SK-N-SH (cell line): ENCODE data around the gene POU4F3. TPM values are rescaled to one million over a fixed set of nuclear protein-coding genes. Genes with fewer than 3 reads are reported as not detected.

Experiments used
- CTCF ChIA-PET: fragments of 300-600, 350-600 bp; formaldehyde crosslinking; extraction: SDS; loops from one replicate; lab custom pipeline; 2021; lab: Yijun Ruan, JAX
- POLR2A ChIA-PET: fragments of 350-600 bp; sonication (Branson Sonifier 250); formaldehyde crosslinking; extraction: SDS; loops from one replicate; lab custom pipeline; 2020; ENCODE audit warnings: antibody characterized with exemption, inconsistent platforms; lab: Yijun Ruan, JAX
- DNase-seq: peaks from one replicate; pipeline ENCODE4 v3.0.0; 2012
- H2AFZ ChIP-seq: fragments of 200-600 bp; sonication (generic); 2 replicates; pipeline ENCODE4 v1.8.1; 2016; ENCODE audit warnings: antibody characterized with exemption, mild to moderate bottlenecking, low read depth
- H3F3A ChIP-seq: fragments of 200-600 bp; sonication (generic); replicated peaks from 2 replicates; pipeline ENCODE3; 2016; ENCODE audit warnings: antibody characterized with exemption, mild to moderate bottlenecking; ENCODE audit not compliant: insufficient read depth
- H3K27ac ChIP-seq, 2 experiments: fragments of 200-500 bp in 1 of 2; fragments of 200-600 bp in 1 of 2; sonication (Bioruptor generic) in 1 of 2; sonication (generic), shearing (Covaris generic) in 1 of 2; 2 replicates each; pipeline versions ENCODE4 v1.5.1 to v1.6.1; 2014 to 2016; ENCODE audit warnings: low read depth in 2 of 2, inconsistent platforms in 1 of 2, low read length in 1 of 2, mild to moderate bottlenecking in 1 of 2, mixed read lengths in 1 of 2
- H3K27me3 ChIP-seq: fragments of 200-600 bp; sonication (generic), shearing (Covaris generic); 2 replicates; pipeline ENCODE4 v1.6.1; 2016; ENCODE audit warnings: mixed run types; ENCODE audit not compliant: insufficient read depth
- H3K36me3 ChIP-seq, 2 experiments: fragments of 200-500 bp in 1 of 2; fragments of 200-600 bp in 1 of 2; sonication (Bioruptor generic) in 1 of 2; sonication (generic) in 1 of 2; replicated peaks in 1 of 2; 2 replicates each; pipeline versions ENCODE3 to v1.5.1; 2014 to 2016; ENCODE audit warnings: low read length in 1 of 2, mild to moderate bottlenecking in 1 of 2; ENCODE audit not compliant: insufficient read depth in 2 of 2, control insufficient read depth in 1 of 2
- H3K4me1 ChIP-seq, 2 experiments: fragments of 200-500 bp in 1 of 2; fragments of 200-600 bp in 1 of 2; sonication (Bioruptor generic) in 1 of 2; sonication (generic), shearing (Covaris generic) in 1 of 2; 2 replicates each; pipeline versions ENCODE4 v1.5.1 to v1.6.1; 2014 to 2016; ENCODE audit warnings: low read depth in 1 of 2, low read length in 1 of 2, mixed run types in 1 of 2; ENCODE audit not compliant: insufficient read depth in 2 of 2, control insufficient read depth in 1 of 2
- H3K4me2 ChIP-seq: fragments of 200-600 bp; sonication (generic), shearing (Covaris generic); 2 replicates; pipeline ENCODE4 v1.6.1; 2017; ENCODE audit warnings: mixed run types
- H3K4me3 ChIP-seq, 2 experiments: fragments of 200-500 bp in 1 of 2; fragments of 200-600 bp in 1 of 2; sonication (Bioruptor generic) in 1 of 2; sonication (generic), shearing (Covaris generic) in 1 of 2; 2 replicates each; pipeline versions ENCODE4 v1.5.1 to v1.8.1; 2014 to 2016; ENCODE audit warnings: low read depth in 2 of 2, inconsistent platforms in 1 of 2, low read length in 1 of 2, mild to moderate bottlenecking in 1 of 2, mixed read lengths in 1 of 2, moderate library complexity in 1 of 2
- H3K79me2 ChIP-seq: fragments of 200-600 bp; sonication (generic); 2 replicates; pipeline ENCODE4 v1.8.1; 2017; ENCODE audit warnings: mild to moderate bottlenecking; ENCODE audit not compliant: insufficient read depth
- H3K9ac ChIP-seq: fragments of 200-600 bp; sonication (generic); 2 replicates; pipeline ENCODE4 v1.6.1; 2017; ENCODE audit warnings: mixed run types
- H3K9me2 ChIP-seq: fragments of 200-600 bp; sonication (generic); 2 replicates; pipeline ENCODE4 v1.6.1; 2017; ENCODE audit warnings: mixed run types
- H3K9me3 ChIP-seq: fragments of 200-600 bp; sonication (generic); 2 replicates; pipeline ENCODE4 v1.6.1; 2017; ENCODE audit warnings: mixed run types, mild to moderate bottlenecking, moderate library complexity
- H4K20me1 ChIP-seq: fragments of 200-600 bp; sonication (generic); 2 replicates; pipeline ENCODE4 v1.6.1; 2017; ENCODE audit warnings: mild to moderate bottlenecking, mixed run types; ENCODE audit not compliant: insufficient read depth
- CTCF ChIP-seq: fragments of 200-600 bp; sonication (generic); IDR thresholded peaks from 2 replicates; pipeline ENCODE4 v1.6.1; 2017; ENCODE audit warnings: antibody characterized with exemption, mild to moderate bottlenecking, moderate library complexity
- ELF1 ChIP-seq: IDR thresholded peaks from 2 replicates; pipeline ENCODE4 v1.4.0; 2012
- EZH2phosphoT487 ChIP-seq: fragments of 200-600 bp; sonication (generic); IDR thresholded peaks from 2 replicates; pipeline ENCODE4 v1.6.1; 2017; ENCODE audit warnings: low read depth, mixed run types, mild to moderate bottlenecking, antibody characterized with exemption, moderate library complexity, borderline replicate concordance
- FOSL2 ChIP-seq: IDR thresholded peaks from 2 replicates; pipeline ENCODE4 v1.4.0; 2012; ENCODE audit warnings: low read depth, mild to moderate bottlenecking, moderate library complexity, borderline replicate concordance
- FOXM1 ChIP-seq: IDR thresholded peaks from 2 replicates; pipeline ENCODE4 v1.4.0; 2012; ENCODE audit warnings: low read depth, mild to moderate bottlenecking
- JUND ChIP-seq: IDR thresholded peaks from 2 replicates; pipeline ENCODE4 v1.4.0; 2012
- MEF2A ChIP-seq: IDR thresholded peaks from 2 replicates; pipeline ENCODE4 v1.4.0; 2012; ENCODE audit warnings: low read depth, borderline replicate concordance
- MXI1 ChIP-seq: IDR thresholded peaks from 2 replicates; pipeline ENCODE4 v1.6.1; 2012; ENCODE audit warnings: mild to moderate bottlenecking, low read depth, low read length, improper control_type of control experiment
- NRF1 ChIP-seq: IDR thresholded peaks from 2 replicates; pipeline ENCODE4 v1.6.1; 2012; ENCODE audit warnings: low read depth, mild to moderate bottlenecking, low read length
- PBX3 ChIP-seq: IDR thresholded peaks from 2 replicates; pipeline ENCODE4; 2012
- POLR2AphosphoS5 ChIP-seq: IDR thresholded peaks from 2 replicates; pipeline ENCODE4 v1.6.1; 2012; ENCODE audit warnings: low read depth, low read length
- RAD21 ChIP-seq: IDR thresholded peaks from 2 replicates; pipeline ENCODE4 v1.6.1; 2012; ENCODE audit warnings: mild to moderate bottlenecking, low read length
- SMC3 ChIP-seq: IDR thresholded peaks from 2 replicates; pipeline ENCODE4 v1.6.1; 2012; ENCODE audit warnings: low read depth, low read length, improper control_type of control experiment
- TAF1 ChIP-seq: IDR thresholded peaks from 2 replicates; pipeline ENCODE4 v1.6.1; 2012; ENCODE audit warnings: low read depth, mild to moderate bottlenecking, low read length, moderate library complexity, borderline replicate concordance
- TCF12 ChIP-seq: IDR thresholded peaks from 2 replicates; pipeline ENCODE4 v1.4.0; 2012
- USF1 ChIP-seq: IDR thresholded peaks from 2 replicates; pipeline ENCODE4 v1.4.0; 2012; ENCODE audit warnings: low read depth, borderline replicate concordance
- YY1 ChIP-seq: IDR thresholded peaks from 2 replicates; pipeline ENCODE4 v1.4.0; 2012; ENCODE audit warnings: low read depth, mild to moderate bottlenecking
- ZBTB33 ChIP-seq: IDR thresholded peaks from 2 replicates; pipeline ENCODE4 v1.4.0; 2012; ENCODE audit warnings: low read depth, borderline replicate concordance
- WGBS: methylation state at CpG from one replicate; pipeline ENCODE4 v1.1.6; 2017; ENCODE audit warnings: low lambda C conversion rate; 5-methylcytosine and 5-hydroxymethylcytosine counted together
- polyA plus RNA-seq, 3 experiments: library from polyadenylated mRNA; depleted of rRNA; stranded (reverse); fragments of >200 nt; gene quantifications; 2 replicates each; pipeline ENCODE4 v1.2.3, GENCODE V29; 2012

The POU4F3 gene
- polyA plus RNA-seq, 1 of the 3 experiments (the other 2 are of a cell fraction) = 0.08 TPM

- Histone ChIP-seq H3K4me2 (no peak overlapping the region; the same call in 1 of the 2 replicates), H3K27me3 (no peaks in the 10 kb centered on the region; the same call in 1 of the 2 replicates), H4K20me1 (no peaks in the 10 kb centered on the region), H3K9ac (no peak overlapping the region), H3K27ac (peak overlapping the region in 1 of 2 experiments; percentile 34; a peak in 2 of 4 replicates), H3K9me3 (no peaks in the 10 kb centered on the region), H3K36me3 (no peaks in the 10 kb centered on the region), H3K9me2 (no peaks in the 10 kb centered on the region), H3K4me1 (peaks cover 0 to 8% of the 10 kb centered on the region in 2 experiments; a peak in 1 of 4 replicates), H3F3A (no peaks in the 10 kb centered on the region), H2AFZ (no peak overlapping the region), H3K79me2 (no peaks in the 10 kb centered on the region), H3K4me3 (no peak overlapping the region)
- ChIA-PET CTCF (no interaction called here), POLR2A (no interaction called here)
- WGBS = 32% methylated on average over 3 of the region's 3 CpGs
- no peak for DNase-seq
- TF ChIP-seq TCF12 (0 out of 2 replicates have a peak, but pooled peaks have one; percentile 15), SMC3 (no peak), FOSL2 (peak; percentile 48; the same call in 1 of the 2 replicates)
These were observed 31.1 kb downstream of the POU4F3 start for GRCh38 chr5:146369691-146370090.

- TF ChIP-seq NRF1 (no peak), MXI1 (no peak), CTCF (no peak), TCF12 (no peak), USF1 (no peak)
- TF ChIP-seq, all 33 proteins: peak for 0
- 44% methylated on average over 2 of the region's 2 CpGs for WGBS
- CTCF ChIA-PET = interaction anchor here (1.4 kb wide), 1 partner anchor 15 kb away, joined by 4 read pairs; no protein-coding TSS in a partner anchor
These were observed 38.2 kb downstream of the POU4F3 start for GRCh38 chr5:146376821-146377220.

GRCh38 chr5:146378986-146379385 lies 40.3 kb downstream of the POU4F3 start:
- Histone ChIP-seq H3K36me3 (no peaks in the 10 kb centered on the region), H3K9me3 (no peaks in the 10 kb centered on the region), H3K4me2 (no peak overlapping the region), H3K9ac (no peak overlapping the region), H3K4me1 (no peaks in the 10 kb centered on the region), H3K9me2 (no peaks in the 10 kb centered on the region), H3K79me2 (no peaks in the 10 kb centered on the region), H3F3A (no peaks in the 10 kb centered on the region), H4K20me1 (no peaks in the 10 kb centered on the region), H3K4me3 (no peak overlapping the region), H2AFZ (no peak overlapping the region), H3K27me3 (no peaks in the 10 kb centered on the region; the same call in 1 of the 2 replicates), H3K27ac (no peak overlapping the region)
- ChIA-PET POLR2A (no interaction called here), CTCF (no interaction called here)
- 73% methylated on average over 20 of the region's 25 CpGs for WGBS
- no peak for DNase-seq
- TF ChIP-seq ZBTB33 (no peak), YY1 (no peak), RAD21 (no peak), ELF1 (no peak), JUND (no peak), MEF2A (no peak), TAF1 (no peak), EZH2phosphoT487 (no peak), POLR2AphosphoS5 (no peak), PBX3 (no peak), FOXM1 (no peak)

More at GRCh38 chr5:146376821-146377220, 38.2 kb downstream of the POU4F3 start:
- H4K20me1 ChIP-seq = no peaks in the 10 kb centered on the region
- H3K4me3 ChIP-seq = no peak overlapping the region
- no peaks in the 10 kb centered on the region for H3F3A ChIP-seq
- POLR2A ChIA-PET = no interaction called here
- no peaks in the 10 kb centered on the region for H3K9me2 ChIP-seq
- no peaks in the 10 kb centered on the region; the same call in 1 of the 2 replicates for H3K27me3 ChIP-seq
- no peaks in the 10 kb centered on the region for H3K79me2 ChIP-seq
- H3K27ac ChIP-seq = no peak overlapping the region
- H3K4me2 ChIP-seq = no peak overlapping the region
- H3K36me3 ChIP-seq = no peaks in the 10 kb centered on the region
- no peaks in the 10 kb centered on the region for H3K9me3 ChIP-seq
- DNase-seq = no peak
- no peak overlapping the region for H3K9ac ChIP-seq
- no peak overlapping the region for H2AFZ ChIP-seq
- no peaks in the 10 kb centered on the region for H3K4me1 ChIP-seq
